Measurements from ENCODE around the gene SLC38A3.
"Not testable (repeated sequence)": the region's sequence is repeated elsewhere in the genome, so short reads cannot be mapped to it uniquely, and the experiment has no call there.

The SLC38A3 gene

GRCh38 chr3:50210176-50210509, 5.1 kb downstream of the SLC38A3 start:
- FAIRE-seq (no peak), DNase-seq (ENCODE audit: low spot score) (no peak)

DNA sequence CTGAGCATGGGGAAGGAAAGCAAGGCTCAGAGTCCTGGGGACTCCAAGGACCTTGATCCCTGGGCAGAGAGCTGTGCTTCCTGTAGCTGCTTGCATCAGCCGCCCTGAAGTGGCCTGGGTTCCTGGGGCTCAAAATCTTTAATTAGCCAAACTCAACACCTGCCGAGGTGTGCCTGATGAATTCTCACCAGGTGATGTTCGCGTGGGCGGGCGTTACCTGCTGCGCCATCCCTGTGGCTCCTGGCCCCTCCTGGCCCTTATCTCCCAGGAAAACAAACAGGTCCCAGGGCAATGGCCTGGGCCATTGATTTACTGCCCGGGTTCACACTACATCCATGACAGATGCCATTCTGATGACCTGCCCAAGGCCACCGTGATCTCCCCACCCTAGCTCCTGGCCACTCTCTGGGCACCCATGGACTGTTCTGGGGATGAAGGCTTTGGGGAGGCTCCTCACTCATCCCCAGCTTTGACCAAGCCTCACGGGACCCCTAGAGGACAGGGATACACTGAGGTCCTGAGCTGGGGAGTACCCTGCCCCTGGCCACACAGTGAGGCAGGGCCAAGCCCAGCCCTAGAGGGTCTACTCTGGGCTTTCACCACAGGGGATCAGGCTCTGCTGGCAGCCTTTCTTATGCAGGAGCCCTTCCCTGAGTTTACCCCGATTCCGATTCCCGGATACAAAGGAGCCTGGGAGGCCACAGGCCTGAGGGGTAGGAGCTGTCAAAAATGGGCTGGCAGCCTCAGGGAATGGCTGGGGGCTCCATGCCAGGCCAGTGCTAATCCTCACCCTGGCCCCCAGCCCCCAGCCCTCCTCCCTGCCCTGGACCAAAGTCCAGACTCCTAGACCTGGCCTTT, 5.7 kb downstream of the SLC38A3 start:
- DNase-seq (ENCODE audit: low spot score): no peak
- FAIRE-seq: no peak

- not testable (repeated sequence) for FAIRE-seq; DNase-seq (ENCODE audit: low spot score)
Measured at GRCh38 chr3:50211368-50211717, 6.3 kb downstream of the SLC38A3 start.

DNA sequence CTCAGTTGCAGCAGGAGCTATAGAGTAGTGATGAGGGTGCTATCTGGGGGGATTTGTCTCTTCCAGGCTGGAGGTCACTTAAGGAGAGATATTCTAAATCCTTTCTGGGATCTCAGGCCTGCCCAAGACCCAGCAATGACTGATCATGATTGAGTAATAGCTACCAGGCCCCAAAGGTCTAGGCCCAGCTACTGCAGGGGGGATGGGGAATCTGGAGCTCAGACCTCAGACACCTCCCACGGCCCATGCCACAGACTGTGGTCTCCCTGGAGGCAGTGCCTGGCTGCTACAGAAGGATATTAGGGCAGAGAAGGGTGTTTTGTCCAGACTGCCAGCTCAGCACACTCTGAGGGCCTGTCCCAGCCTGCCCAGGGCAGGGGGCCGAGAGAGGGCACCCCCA, 6.9 kb downstream of the SLC38A3 start:
- peak; percentile 36 for DNase-seq (ENCODE audit: low spot score)
- FAIRE-seq: no peak

GRCh38 chr3:50212502-50212901, 7.4 kb downstream of the SLC38A3 start:
- DNase-seq (ENCODE audit: low spot score): no peak
- FAIRE-seq: no peak

DNA sequence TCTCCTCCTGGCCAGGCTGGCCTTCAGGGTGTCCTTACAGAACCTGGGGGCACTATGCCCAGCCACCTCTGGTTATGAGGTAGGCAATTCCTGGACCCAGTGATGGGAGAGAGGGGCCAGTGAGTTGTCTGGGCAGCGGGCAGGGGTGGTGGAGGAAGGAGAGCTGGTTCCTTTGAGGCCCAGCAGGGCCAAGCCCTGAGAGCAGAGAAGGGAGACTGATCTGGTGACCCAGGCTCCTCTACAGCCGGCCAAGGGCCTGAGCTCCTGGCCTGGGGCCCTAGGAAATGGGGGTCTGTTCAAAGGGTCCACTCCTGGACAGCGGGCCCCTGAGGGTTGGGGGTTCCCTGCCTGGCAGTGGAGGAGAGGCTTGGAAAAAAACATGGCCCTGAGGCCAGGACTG, 7.9 kb downstream of the SLC38A3 start:
- FAIRE-seq (no peak), DNase-seq (ENCODE audit: low spot score) (no peak)

DNA sequence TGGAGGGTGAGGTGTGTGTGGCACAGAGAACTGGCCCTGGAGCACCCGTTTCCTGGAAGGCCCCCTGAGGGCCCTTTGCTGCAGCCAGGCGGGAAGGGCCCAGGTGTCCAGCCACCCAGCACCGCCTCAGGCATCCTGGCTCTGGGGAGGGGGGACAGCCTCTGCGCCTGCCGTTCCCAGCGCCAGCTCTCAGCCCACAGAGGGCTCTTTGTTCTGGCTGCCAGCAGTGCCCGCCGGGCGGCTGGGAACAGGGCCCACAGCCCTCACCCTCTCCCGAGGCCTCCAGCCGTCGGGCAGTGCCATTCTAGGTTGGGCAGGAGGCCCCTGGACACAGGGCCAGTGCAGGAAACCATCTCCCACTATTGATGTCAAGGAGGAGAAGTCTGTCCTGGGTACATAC, 8.3 kb downstream of the SLC38A3 start:
- no peak for FAIRE-seq
- no peak for DNase-seq (ENCODE audit: low spot score)

DNA sequence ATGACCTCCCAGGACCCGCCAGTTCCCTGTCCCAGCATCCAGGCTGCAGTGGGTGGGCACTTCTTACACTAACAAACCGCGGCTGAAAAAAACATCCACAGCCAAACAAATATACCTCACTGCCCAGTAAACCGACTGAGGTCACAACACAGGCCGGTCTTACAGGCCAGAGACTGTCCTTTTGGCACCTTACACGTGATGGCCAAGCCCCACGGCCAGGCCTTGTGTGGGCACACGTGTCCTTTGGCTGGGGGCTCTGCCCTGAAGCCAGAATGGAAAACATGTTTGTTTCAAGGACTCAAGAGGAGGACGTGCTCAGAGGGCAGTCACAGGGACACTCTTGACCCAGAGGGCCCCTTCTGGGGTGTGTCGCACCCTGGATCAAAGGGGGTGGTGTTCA, 9.8 kb downstream of the SLC38A3 start:
- DNase-seq (ENCODE audit: low spot score) (no peak), FAIRE-seq (no peak)

DNA sequence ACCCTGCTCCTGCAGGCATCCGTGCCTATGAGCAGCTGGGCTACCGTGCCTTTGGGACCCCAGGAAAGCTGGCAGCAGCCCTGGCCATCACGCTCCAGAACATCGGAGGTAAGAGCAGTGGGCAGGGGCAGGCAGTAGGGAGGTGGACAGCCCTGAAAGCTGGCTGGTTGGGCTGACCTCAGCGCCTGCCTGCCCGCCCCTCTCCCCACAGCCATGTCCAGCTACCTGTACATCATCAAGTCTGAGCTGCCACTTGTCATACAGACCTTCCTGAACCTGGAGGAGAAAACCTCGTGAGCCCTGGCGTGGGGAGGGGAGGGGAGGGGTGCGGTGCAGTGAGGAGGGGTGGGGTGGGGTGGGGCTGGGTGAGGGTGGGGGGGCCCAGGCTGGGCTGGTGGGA, 10.5 kb downstream of the SLC38A3 start:
- DNase-seq (ENCODE audit: low spot score) (no peak), FAIRE-seq (no peak)

GRCh38 chr3:50217681-50218080, 12.6 kb downstream of the SLC38A3 start:
- no peak for FAIRE-seq
- no peak for DNase-seq (ENCODE audit: low spot score)

GRCh38 chr3:50218448-50218847, 13.4 kb downstream of the SLC38A3 start:
- FAIRE-seq (no peak), DNase-seq (ENCODE audit: low spot score) (no peak)

GRCh38 chr3:50219285-50219684, 14.2 kb downstream of the SLC38A3 start:
- FAIRE-seq: no peak

DNA sequence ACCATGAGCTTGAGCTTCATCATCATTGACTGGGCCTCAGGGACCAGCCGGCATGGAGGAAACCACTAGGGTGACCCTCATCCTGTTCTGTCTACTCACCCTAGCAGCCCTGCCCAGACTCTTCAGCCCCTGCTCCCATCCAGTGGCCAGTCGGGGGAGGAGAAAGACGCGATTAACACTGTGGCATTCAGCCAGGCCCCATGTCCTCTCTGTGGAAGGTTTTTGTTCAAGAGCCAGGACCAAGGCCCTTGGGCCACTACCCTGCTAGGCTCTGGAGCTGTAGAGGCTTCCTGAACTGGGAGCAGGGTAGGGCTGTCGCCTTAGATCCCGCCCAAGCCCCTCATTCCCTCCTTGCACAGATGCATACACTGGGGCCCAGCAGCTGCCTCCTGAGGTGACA, 15.0 kb downstream of the SLC38A3 start:
- DNase-seq (ENCODE audit: low spot score): no peak
- FAIRE-seq: no peak

More at GRCh38 chr3:50219285-50219684, 14.2 kb downstream of the SLC38A3 start:
- DNase-seq (ENCODE audit: low spot score): no peak

DNA sequence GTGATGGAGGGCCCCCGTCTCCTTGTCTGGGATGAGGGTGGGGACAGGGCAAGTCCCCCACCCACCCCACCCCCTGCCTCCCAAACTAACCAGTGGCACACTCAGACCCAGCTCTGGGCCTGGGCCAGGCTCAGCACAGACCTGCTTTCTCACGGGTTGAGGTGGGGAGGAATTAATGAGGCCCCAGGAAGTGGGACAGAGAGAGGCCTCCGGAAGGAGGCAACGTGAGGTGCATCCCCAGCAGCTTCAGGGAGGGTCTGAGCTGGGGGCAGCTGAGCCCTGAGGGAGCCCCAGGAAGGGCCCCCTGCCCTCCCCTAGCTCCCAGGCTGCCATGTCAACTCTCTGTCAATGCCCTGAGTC, 16.0 kb downstream of the SLC38A3 start:
- DNase-seq (ENCODE audit: low spot score) (no peak), FAIRE-seq (no peak)

GRCh38 chr3:50221411-50222168, 16.5 kb downstream of the SLC38A3 start:
- DNase-seq (ENCODE audit: low spot score) (no peak), FAIRE-seq (no peak)

DNA sequence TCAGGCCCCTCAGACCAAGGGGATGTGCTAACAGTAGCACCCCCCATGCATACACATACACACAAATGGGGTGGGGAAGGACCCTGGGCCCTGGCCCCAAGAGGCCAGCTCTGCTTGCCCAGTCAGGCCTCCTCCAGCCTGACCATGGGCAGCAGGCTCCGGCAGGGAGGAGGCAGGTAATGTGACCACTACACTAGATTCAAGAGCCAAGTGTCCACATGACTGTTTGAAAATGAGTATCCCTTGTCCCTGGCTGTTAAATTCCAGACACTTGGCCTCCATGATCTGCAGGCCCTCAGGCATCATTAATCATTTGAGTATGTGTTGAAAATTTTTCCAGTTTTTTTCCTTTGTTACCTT, 17.1 kb downstream of the SLC38A3 start:
- FAIRE-seq: no peak

GRCh38 chr3:50224639-50225038, 19.6 kb downstream of the SLC38A3 start:
- no peak for FAIRE-seq
- no peak for DNase-seq (ENCODE audit: low spot score)

More for the DNA sequence above, 17.1 kb downstream of the SLC38A3 start:
- DNase-seq (ENCODE audit: low spot score): no peak

- no peak for FAIRE-seq
- DNase-seq (ENCODE audit: low spot score): no peak
Measured at GRCh38 chr3:50226888-50227389, 21.9 kb downstream of the SLC38A3 start.

GRCh38 chr3:50227390-50228183, 22.5 kb downstream of the SLC38A3 start:
- no peak for FAIRE-seq
- DNase-seq (ENCODE audit: low spot score): peak; percentile 77

DNA sequence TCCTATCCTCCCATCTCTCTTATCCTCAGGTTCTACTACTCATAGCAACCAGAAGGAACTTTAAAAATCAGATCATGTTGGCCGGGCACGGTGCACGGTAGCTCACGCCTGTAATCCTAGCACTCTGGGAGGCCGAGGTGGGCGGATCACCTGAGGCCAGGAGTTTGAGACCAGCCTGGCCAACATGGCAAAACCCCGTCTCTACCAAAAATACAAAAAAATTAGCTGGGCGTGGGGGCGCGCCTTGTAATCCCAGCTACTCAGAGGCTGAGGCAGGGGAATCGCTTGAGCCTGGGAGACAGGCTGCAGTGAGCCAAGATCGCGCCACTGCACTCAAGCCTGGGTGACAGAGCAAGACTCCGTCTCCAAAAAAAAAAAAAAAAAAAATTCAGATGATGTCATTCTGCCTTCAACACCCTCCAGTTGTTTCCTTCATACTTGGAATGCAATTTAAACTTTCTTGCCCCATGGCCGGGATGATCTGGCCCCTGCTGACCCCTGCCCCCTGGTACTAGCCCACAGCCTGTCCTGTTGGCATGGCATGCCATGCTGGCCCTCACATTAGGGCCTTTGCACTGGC, 23.2 kb downstream of the SLC38A3 start:
- DNase-seq (ENCODE audit: low spot score); FAIRE-seq: not testable (repeated sequence)

DNA sequence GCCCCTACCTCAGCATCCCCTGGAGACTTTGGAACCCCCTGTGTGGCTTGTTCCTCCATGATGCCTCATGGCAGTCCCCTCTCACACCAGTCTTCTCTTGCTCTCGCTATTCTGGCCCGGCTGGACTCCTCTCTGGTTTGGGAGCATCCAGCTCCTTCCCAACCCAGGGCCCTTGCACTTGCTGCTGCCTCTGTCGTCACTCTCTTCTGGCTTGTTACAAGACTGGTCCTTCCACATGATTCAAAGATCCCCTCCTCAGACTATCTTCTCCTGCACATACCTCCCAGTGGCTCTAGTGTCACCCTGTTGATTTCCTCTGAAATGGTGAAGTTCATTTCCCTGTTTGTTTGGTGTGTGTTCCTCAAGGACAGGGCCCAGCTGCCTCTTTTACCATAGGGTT, 24.4 kb downstream of the SLC38A3 start:
- DNase-seq (ENCODE audit: low spot score) (no peak), FAIRE-seq (no peak)
